ENCODE data around the gene LTBP1. TPM values are rescaled to one million over a fixed set of nuclear protein-coding genes. Genes with fewer than 3 reads are reported as not detected.

LTBP1 gene
- total and polyA plus RNA-seq, 2 of the 13 experiments (the other 11 are each of a cell fraction or from before 2014, with no cell fraction given), result 0.12 to 0.22 TPM

GRCh38 chr2:33153008-33153407 lies 206.3 kb downstream of the LTBP1 start:
- H3K36me3 ChIP-seq (replicated peaks in 1 of 2; ENCODE audit: control insufficient read depth in 1 of 2, insufficient read depth in 2 of 2, low read length in 2 of 2), result no peaks in the 10 kb centered on the region
- H3K9ac ChIP-seq (ENCODE audit: insufficient read depth, low read depth, low read length), result no peak overlapping the region
- POLR2A ChIA-PET, result no interaction called here
- no peak for DNase-seq (ENCODE audit: low spot score)
- intact Hi-C loops (cut with micrococcal nuclease; ENCODE audit: unreplicated experiment), result no loop called here
- H2AFZ ChIP-seq (ENCODE audit: low read length), result no peak overlapping the region
- no TSS peak for BruUV-seq (replicated peaks)
- no peak overlapping the region for H3K4me3 ChIP-seq (replicated peaks in 1 of 3; ENCODE audit: insufficient read depth in 1 of 3, low read depth in 2 of 3, low read length in 3 of 3)
- no peaks in the 10 kb centered on the region for H3K27me3 ChIP-seq (ENCODE audit: control insufficient read depth in 1 of 2, insufficient read depth in 2 of 2, low read length in 2 of 2)
- H3K4me2 ChIP-seq (ENCODE audit: low read depth, low read length), result no peak overlapping the region
- H3K79me2 ChIP-seq (ENCODE audit: insufficient read depth, low read length), result no peaks in the 10 kb centered on the region
- in situ Hi-C loops (cut with HindIII; ENCODE audit: extremely low pct_ligation_motif_present, low pct_unique_long_range_greater_than_20kb), result no loop called here
- no peaks in the 10 kb centered on the region for H3K4me1 ChIP-seq (ENCODE audit: insufficient read depth, low read length)
- 4% methylated on average over 2 of the region's 2 CpGs for WGBS (ENCODE audit: low lambda C conversion rate)
- CTCF ChIA-PET (ENCODE audit: low intra/inter-chr PET ratio, low total read pairs), result no interaction called here
- no peak overlapping the region for H3K27ac ChIP-seq (ENCODE audit: extremely low read length, insufficient read depth, low read length)
- TF ChIP-seq, protein P1, sequence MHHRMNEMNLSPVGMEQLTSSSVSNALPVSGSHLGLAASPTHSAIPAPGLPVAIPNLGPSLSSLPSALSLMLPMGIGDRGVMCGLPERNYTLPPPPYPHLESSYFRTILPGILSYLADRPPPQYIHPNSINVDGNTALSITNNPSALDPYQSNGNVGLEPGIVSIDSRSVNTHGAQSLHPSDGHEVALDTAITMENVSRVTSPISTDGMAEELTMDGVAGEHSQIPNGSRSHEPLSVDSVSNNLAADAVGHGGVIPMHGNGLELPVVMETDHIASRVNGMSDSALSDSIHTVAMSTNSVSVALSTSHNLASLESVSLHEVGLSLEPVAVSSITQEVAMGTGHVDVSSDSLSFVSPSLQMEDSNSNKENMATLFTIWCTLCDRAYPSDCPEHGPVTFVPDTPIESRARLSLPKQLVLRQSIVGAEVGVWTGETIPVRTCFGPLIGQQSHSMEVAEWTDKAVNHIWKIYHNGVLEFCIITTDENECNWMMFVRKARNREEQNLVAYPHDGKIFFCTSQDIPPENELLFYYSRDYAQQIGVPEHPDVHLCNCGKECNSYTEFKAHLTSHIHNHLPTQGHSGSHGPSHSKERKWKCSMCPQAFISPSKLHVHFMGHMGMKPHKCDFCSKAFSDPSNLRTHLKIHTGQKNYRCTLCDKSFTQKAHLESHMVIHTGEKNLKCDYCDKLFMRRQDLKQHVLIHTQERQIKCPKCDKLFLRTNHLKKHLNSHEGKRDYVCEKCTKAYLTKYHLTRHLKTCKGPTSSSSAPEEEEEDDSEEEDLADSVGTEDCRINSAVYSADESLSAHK (CRISPR knock-in tag; IDR thresholded peaks at IDR 0.05; ENCODE audit: borderline replicate concordance), result no peak
- TF ChIP-seq BRD4 (CRISPR knock-in tag; IDR thresholded peaks at IDR 0.05) (no peak), SMAD1 (CRISPR knock-in tag; IDR thresholded peaks at IDR 0.05; ENCODE audit: borderline replicate concordance, low read depth) (no peak), RNF219 (CRISPR knock-in tag; IDR thresholded peaks at IDR 0.05) (no peak), HNF4A (CRISPR knock-in tag; IDR thresholded peaks at IDR 0.05) (no peak), NRL (CRISPR knock-in tag; IDR thresholded peaks at IDR 0.05; ENCODE audit: borderline replicate concordance) (no peak), KMT2B (CRISPR knock-in tag; IDR thresholded peaks at IDR 0.05) (no peak), ZNF891 (CRISPR knock-in tag; IDR thresholded peaks at IDR 0.05) (no peak)
- TF ChIP-seq, protein P2, sequence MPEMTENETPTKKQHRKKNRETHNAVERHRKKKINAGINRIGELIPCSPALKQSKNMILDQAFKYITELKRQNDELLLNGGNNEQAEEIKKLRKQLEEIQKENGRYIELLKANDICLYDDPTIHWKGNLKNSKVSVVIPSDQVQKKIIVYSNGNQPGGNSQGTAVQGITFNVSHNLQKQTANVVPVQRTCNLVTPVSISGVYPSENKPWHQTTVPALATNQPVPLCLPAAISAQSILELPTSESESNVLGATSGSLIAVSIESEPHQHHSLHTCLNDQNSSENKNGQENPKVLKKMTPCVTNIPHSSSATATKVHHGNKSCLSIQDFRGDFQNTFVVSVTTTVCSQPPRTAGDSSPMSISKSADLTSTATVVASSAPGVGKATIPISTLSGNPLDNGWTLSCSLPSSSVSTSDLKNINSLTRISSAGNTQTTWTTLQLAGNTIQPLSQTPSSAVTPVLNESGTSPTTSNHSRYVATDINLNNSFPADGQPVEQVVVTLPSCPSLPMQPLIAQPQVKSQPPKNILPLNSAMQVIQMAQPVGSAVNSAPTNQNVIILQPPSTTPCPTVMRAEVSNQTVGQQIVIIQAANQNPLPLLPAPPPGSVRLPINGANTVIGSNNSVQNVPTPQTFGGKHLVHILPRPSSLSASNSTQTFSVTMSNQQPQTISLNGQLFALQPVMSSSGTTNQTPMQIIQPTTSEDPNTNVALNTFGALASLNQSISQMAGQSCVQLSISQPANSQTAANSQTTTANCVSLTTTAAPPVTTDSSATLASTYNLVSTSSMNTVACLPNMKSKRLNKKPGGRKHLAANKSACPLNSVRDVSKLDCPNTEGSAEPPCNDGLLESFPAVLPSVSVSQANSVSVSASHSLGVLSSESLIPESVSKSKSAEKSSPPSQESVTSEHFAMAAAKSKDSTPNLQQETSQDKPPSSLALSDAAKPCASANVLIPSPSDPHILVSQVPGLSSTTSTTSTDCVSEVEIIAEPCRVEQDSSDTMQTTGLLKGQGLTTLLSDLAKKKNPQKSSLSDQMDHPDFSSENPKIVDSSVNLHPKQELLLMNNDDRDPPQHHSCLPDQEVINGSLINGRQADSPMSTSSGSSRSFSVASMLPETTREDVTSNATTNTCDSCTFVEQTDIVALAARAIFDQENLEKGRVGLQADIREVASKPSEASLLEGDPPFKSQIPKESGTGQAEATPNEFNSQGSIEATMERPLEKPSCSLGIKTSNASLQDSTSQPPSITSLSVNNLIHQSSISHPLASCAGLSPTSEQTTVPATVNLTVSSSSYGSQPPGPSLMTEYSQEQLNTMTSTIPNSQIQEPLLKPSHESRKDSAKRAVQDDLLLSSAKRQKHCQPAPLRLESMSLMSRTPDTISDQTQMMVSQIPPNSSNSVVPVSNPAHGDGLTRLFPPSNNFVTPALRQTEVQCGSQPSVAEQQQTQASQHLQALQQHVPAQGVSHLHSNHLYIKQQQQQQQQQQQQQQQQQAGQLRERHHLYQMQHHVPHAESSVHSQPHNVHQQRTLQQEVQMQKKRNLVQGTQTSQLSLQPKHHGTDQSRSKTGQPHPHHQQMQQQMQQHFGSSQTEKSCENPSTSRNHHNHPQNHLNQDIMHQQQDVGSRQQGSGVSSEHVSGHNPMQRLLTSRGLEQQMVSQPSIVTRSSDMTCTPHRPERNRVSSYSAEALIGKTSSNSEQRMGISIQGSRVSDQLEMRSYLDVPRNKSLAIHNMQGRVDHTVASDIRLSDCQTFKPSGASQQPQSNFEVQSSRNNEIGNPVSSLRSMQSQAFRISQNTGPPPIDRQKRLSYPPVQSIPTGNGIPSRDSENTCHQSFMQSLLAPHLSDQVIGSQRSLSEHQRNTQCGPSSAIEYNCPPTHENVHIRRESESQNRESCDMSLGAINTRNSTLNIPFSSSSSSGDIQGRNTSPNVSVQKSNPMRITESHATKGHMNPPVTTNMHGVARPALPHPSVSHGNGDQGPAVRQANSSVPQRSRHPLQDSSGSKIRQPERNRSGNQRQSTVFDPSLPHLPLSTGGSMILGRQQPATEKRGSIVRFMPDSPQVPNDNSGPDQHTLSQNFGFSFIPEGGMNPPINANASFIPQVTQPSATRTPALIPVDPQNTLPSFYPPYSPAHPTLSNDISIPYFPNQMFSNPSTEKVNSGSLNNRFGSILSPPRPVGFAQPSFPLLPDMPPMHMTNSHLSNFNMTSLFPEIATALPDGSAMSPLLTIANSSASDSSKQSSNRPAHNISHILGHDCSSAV (CRISPR knock-in tag; IDR thresholded peaks at IDR 0.05; ENCODE audit: borderline replicate concordance), result no peak
- TF ChIP-seq, protein P3, sequence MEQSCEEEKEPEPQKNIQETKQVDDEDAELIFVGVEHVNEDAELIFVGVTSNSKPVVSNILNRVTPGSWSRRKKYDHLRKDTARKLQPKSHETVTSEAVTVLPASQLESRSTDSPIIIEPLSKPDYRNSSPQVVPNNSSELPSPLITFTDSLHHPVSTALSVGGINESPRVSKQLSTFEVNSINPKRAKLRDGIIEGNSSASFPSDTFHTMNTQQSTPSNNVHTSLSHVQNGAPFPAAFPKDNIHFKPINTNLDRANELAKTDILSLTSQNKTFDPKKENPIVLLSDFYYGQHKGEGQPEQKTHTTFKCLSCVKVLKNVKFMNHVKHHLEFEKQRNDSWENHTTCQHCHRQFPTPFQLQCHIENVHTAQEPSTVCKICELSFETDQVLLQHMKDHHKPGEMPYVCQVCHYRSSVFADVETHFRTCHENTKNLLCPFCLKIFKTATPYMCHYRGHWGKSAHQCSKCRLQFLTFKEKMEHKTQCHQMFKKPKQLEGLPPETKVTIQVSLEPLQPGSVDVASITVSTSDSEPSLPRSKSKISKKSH (CRISPR knock-in tag; IDR thresholded peaks at IDR 0.05; ENCODE audit: borderline replicate concordance), result no peak
- no peak for FAIRE-seq
- H4K20me1 ChIP-seq (ENCODE audit: insufficient read depth, low read length), result no peaks in the 10 kb centered on the region
- no peaks in the 10 kb centered on the region for H3K9me3 ChIP-seq (ENCODE audit: low read length)
- ATAC-seq, result no peak

Data from HepG2 (cell line).